Hematopoietic multipotent progenitor cell treated with erythropoietin and hydrocortisone succinate and interleukin-3 and kit ligand, for 6 days (in vitro differentiated cells): ENCODE measurements around the gene MDGA2.
A peak's percentile ranks its signal among the peaks of the same experiment; 100 is the strongest.
"Not testable (repeated sequence)": the region's sequence is repeated elsewhere in the genome, so short reads cannot be mapped to it uniquely, and the experiment has no call there.

Experiments used
- DNase-seq: peaks from one replicate; pipeline ENCODE4 v3.0.0-alpha.2; 2015

MDGA2 gene

GRCh38 chr14:47060050-47060449 is 615.4 kb downstream of the MDGA2 start:
- DNase-seq, result no peak

DNA sequence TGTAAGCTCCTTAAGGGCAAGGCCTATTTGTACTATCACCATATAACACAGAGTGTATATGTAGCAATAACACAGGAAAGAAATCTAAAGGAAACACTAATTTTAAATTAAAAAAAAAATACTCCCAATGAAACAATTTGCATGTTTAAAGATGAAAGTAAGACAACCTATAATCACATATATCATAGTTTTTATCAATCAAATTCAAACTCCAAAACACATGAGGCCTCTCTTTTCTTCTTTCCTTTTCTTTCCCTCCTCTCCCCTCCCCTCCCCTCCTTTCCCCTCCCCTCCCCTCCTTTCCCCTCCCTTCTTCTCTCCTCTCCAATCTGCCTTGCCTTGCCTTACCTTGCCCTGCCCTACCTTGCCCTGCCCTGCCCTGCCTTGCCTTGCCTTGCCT is 618.0 kb downstream of the MDGA2 start:
- no peak for DNase-seq

- DNase-seq, result peak; percentile 27
These were observed 630.6 kb downstream of the MDGA2 start for GRCh38 chr14:47044841-47045240.

DNA sequence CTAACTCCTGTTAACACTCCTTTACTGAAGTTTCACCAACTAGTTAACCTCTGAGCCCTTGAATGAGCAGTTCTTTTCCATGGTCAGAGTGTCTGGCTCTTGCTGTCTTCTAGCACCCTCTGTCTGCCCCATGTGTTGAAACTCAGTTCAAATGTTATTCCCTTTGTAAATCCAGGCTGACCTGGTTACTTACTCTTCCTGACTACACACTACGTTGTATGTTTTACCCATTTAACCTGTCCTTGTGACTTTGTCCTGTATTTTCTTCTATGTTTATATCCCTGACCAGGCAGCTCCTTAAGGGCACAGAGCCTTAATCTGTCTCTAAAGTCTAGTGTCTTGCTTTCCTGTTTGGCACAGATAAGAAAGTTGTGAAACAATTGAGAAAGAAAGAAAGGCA is 634.9 kb downstream of the MDGA2 start:
- DNase-seq, result peak; percentile 85

DNA sequence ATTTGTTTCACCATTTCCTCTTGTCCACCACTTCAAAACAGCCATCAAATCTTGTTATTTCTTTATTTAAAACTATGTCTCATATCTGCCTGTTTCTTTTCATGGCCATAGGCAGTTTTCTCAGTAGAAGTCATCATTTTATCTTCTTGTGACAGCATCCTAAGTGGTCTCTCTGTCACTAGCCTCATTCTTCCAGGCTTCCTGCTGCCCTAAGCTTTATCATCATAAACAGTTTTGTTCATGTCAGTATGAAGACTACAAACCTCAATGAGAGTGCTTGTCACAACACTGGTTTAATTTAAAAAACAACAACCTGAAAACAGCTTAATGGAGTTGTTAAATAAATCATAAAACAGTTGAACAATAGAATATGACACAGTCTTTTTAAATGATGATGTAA is 636.1 kb downstream of the MDGA2 start:
- DNase-seq, result peak; percentile 61

- DNase-seq, result no peak
These were observed 652.7 kb downstream of the MDGA2 start for GRCh38 chr14:47022721-47023120.

DNA sequence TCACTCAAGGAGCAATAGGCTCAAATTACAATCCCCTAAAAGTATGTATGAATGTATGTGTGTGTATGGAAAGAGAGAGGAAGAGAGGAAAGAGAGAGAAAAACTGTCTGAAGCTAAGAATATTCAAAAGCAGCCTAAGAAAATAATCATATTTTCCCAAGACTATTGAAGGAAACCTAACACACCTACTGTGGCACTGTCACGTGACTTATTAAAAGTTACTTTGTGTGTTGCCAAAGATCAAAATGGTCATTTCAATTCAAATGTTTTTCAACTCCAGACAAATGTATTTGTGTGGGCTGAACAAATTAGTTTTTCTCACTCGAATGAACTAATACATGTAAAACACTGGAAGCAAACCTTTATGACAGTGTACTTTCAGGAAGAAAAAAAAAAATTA is 654.9 kb downstream of the MDGA2 start:
- no peak for DNase-seq

DNA sequence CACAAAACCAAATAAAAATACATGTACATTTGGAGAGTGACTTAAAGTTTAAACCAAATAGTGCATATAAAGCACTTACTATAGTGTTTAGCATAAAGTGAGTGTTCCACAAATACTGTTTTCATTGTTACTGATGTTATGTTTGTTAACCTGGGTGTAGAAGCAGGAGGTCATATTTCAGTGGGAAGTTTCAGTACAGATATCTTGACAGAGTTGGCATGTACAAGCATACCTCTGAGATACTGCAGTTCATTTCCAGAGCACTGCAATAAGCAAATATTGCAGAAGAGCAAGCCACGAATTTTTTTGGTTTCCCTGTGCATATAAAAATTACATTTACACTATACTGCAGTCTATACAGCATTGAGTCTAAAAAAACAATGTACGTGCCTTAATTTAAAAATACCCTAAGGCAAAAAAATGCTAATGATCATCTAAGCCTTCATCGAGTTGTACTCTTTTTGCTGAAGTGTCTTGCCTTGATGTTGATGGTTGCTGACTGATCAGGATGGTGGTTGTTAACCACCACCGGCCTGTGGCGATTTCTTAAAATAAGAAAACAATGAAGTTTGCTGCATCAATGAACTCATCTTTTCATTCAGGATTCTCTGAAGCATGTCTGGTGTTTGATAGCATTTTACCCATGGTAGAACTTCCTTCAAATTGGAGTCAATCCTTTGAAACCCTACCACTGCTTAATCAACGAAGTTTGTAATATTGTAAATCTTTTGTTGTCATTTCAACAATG is 662.7 kb downstream of the MDGA2 start:
- DNase-seq, result no peak

- no peak for DNase-seq
These were observed 665.8 kb downstream of the MDGA2 start for GRCh38 chr14:47009615-47010014.

GRCh38 chr14:47008732-47009131 is 666.7 kb downstream of the MDGA2 start:
- no peak for DNase-seq

DNA sequence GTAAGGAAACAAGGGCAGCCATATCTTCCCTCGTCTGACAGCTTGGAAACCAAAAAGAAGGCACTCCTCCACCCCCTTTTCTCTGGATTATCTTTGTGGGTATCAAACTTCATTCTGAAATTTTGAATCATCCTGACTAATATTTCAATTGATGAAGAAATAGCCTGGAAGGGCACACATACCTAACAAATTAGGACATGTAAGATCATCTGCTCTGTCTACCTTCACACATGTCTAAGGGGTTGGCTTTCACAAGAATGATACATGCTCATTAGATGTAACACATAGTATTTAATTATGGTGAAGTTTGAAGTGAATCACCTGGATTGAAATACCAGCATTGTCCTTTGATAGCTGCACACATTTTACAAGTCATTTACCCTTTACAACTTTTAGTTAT is 675.7 kb downstream of the MDGA2 start:
- DNase-seq, result no peak

DNA sequence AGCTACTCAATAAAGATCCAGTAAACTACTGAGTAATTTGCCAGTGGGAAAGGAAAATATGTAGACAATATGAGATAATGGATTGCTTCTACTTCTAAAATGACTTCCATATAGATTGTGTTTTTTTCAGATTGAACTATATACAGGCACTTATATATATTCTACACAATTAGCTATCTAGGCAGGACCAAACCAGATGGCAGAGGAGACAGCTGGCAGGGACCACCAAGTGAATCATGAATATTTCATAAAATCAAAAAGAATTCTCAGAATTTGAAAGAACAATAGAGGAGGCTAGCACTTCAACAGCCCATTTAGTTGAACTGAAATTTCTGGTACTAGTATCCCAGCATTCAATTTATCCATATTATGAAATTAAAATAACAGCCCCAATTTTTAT is 685.8 kb downstream of the MDGA2 start:
- no peak for DNase-seq

DNA sequence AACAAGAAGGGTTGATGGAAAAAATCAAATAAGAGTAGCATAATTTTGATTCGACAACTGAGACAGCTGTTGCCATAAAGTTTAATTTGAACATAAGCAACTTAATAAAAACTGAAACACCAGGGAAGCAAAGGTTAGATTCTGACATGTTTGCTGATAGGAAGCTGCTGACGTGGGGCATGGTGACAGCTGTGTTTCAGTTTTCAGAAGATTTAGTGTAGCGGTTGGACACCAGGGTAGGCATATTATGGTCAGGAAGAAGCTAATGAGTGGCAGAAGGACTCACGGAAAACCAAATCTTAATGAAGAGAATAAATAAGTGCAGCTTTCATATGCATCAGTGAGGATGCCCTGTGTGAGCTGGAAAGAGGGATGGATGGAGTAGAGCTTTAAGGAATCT is 687.1 kb downstream of the MDGA2 start:
- DNase-seq, result no peak

- no peak for DNase-seq
These were observed 689.6 kb downstream of the MDGA2 start for GRCh38 chr14:46985529-46986380.

DNA sequence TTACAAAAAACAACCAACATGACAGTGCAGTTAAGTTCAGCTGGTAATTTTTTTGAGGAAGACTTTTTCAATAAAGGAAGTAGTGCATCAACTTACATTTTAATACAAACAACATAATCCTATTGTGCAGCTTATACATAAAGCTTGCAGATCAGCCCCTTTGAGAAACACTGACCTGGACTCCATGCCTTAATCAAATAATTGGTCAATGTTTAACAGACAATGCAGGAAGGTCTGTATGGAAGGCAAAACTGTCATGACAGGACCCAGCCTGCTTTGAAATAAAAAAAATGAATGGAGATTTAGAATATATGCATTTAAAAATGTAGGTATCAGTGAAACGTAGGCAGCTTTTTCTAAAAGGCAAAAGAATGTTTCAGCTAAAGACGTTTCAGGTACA is 702.1 kb downstream of the MDGA2 start:
- no peak for DNase-seq

DNA sequence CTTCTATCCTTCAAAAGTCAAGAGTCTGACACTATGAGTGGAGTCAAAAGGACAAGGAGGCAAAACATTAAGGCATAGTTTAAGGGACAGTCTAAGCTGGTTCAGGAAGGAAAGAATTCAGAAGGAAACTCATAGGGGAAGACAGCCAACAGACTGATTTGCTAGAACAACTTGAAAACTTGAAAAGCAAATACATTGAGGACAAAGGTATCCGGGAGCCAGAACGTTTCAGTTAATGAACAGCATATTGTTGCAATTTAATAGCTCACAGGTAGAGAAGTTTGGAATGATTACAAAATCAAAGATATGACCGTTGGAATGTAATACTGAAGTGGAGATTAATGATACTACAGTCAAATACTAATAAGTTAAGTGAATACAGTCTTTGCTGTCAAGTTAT is 711.0 kb downstream of the MDGA2 start:
- DNase-seq, result no peak

DNA sequence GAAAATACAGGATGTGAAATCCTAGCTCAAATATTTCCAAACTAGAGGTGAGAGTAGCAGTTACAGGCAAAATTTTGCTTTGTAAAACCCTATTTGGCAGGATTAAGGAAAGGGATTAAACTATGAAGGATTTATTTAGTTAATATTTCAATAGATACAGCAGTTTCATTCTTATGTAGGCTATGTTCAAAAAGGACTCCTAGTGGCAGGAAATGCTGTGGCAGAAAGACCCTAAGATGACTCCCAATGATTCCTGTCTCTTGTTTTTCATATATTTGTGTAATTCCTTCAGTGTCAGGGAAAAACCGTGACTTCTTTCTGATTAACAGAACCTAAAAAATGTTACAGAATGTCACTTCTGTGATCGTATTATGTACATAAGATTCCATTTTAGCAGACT is 724.3 kb downstream of the MDGA2 start:
- no peak for DNase-seq

DNA sequence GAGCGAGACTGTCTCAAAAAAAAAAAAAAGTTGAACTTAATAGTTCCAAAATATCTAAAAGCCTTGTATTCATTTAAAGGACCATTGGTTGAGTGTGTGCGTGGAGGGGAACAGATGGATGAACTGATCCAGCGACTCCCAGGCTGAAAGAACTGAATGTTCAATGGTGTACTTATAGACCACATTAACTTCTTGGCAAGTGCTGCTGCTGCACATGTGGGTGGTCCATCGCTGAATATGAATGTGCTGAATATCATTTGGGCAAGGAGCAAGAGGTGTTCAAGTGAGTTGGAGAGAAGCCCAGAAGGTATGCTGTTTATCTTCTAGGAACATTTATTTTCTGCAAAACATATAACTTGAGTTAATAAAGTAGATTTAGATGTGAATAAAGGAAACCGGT is 734.8 kb downstream of the MDGA2 start:
- DNase-seq, result no peak

DNA sequence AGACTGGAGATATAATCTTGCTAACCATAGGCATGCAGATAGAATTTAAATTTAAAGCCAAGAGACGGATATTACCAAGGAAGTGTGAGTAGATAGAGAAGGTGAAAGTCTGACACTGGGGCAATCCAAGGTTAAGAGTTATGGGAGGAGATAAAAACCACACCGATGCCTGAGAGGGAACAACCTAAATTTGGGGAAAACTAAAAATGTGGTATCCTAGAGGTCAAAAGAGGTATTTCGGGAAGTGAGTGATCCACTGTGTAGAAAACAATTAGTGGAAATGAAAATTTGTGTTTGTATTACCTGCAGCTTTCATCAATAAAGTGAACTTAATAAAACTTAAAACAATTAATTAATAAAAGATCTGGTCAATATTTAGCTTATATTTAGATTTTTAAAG is 754.9 kb downstream of the MDGA2 start:
- no peak for DNase-seq

DNA sequence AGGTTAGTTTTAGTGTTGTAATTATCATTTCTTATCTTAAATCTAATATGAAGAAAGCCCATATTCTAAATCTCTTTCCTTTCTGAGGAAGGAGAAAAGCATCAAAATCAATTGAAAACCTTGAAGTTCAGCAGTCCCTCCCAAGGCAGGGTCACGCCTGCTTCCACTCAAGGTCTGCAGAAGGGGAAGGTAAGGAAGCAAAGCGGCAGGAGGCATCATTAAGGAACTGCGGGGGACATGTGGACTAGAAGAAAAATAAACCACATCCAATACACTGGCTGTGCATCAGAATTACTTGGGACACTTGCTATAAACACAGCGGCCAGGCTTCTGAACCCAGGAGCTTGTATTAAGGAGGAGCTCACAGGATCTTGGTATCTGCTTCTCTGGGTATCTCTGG is 759.9 kb downstream of the MDGA2 start:
- DNase-seq, result not testable (repeated sequence)

- DNase-seq, result no peak
These were observed 772.6 kb downstream of the MDGA2 start for GRCh38 chr14:46902837-46903236.

GRCh38 chr14:46894476-46894875 is 780.9 kb downstream of the MDGA2 start:
- no peak for DNase-seq

DNA sequence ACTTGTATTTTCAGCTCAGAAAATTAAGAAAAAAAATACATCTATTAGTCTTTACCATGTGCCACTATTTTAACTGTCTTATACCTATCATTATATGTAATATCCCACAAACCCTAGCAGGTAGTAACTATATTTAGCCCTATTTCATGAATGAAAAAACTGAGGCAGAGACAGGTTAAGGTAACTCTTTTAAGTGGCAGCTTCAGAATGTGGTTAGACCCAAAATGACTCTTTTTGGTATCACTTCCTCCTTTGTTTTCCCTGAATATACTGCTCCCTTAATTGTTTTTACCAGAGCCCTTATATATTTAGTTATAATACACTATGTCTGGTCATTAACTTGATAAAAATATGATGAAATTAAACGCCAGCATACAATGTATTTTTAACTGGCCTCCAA is 788.3 kb downstream of the MDGA2 start:
- DNase-seq, result no peak

DNA sequence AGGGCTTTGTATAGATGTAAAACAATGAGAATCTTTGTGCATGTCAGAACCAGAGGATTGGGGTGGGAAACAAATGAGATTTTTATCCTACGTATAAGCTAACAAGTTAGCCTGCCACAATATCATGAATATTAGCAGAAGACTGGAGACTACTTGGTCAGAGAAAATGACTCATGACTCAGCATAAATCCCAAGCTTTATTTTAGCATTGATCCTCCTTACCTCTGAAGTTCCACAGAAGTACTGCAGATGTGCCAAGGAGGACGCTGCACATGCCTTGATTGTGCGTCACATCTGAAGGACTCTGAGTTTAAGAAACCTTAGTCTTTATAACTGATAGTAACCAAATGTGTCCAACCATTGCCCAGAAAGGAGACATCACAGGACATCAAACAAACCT is 789.8 kb downstream of the MDGA2 start:
- DNase-seq, result no peak

- DNase-seq, result no peak
These were observed 813.7 kb downstream of the MDGA2 start for GRCh38 chr14:46861753-46862152.
